Measurements from ENCODE around the gene KIAA0753.

Gene KIAA0753

GRCh38 chr17:6547336-6547735, 93.2 kb downstream of the KIAA0753 start:
- no peak for DNase-seq (ENCODE audit: low read depth)

- DNase-seq (ENCODE audit: low read depth) = peak; percentile 83
These were observed 94.3 kb downstream of the KIAA0753 start for GRCh38 chr17:6546069-6546718.

- no peak for DNase-seq (ENCODE audit: low read depth)
These were observed 95.2 kb downstream of the KIAA0753 start for GRCh38 chr17:6545291-6545690.

GRCh38 chr17:6544011-6544370, 96.5 kb downstream of the KIAA0753 start:
- DNase-seq (ENCODE audit: low read depth) = no peak

GRCh38 chr17:6543079-6544010, 97.2 kb downstream of the KIAA0753 start:
- DNase-seq (ENCODE audit: low read depth) = no peak

GRCh38 chr17:6542577-6542976, 97.9 kb downstream of the KIAA0753 start:
- DNase-seq (ENCODE audit: low read depth) = no peak

GRCh38 chr17:6541886-6542285, 98.6 kb downstream of the KIAA0753 start:
- DNase-seq (ENCODE audit: low read depth) = no peak

GRCh38 chr17:6539871-6540270, 100.6 kb downstream of the KIAA0753 start:
- no peak for DNase-seq (ENCODE audit: low read depth)

GRCh38 chr17:6536566-6537065, 103.9 kb downstream of the KIAA0753 start:
- DNase-seq (ENCODE audit: low read depth) = no peak

- no peak for DNase-seq (ENCODE audit: low read depth)
These were observed 104.5 kb downstream of the KIAA0753 start for GRCh38 chr17:6536053-6536452.

GRCh38 chr17:6534846-6535514, 105.5 kb downstream of the KIAA0753 start:
- no peak for DNase-seq (ENCODE audit: low read depth)

GRCh38 chr17:6532441-6532885, 108.0 kb downstream of the KIAA0753 start:
- DNase-seq (ENCODE audit: low read depth) = no peak

GRCh38 chr17:6531575-6531974, 108.9 kb downstream of the KIAA0753 start:
- no peak for DNase-seq (ENCODE audit: low read depth)

- DNase-seq (ENCODE audit: low read depth) = no peak
These were observed 110.1 kb downstream of the KIAA0753 start for GRCh38 chr17:6530324-6530920.

- DNase-seq (ENCODE audit: low read depth) = no peak
These were observed 112.0 kb downstream of the KIAA0753 start for GRCh38 chr17:6528557-6528956.

Measured in amniotic epithelial cell (primary cell).